ENCODE results near the gene CFHR2.
"Not testable (repeated sequence)": the region's sequence is repeated elsewhere in the genome, so short reads cannot be mapped to it uniquely, and the experiment has no call there.

Gene CFHR2

GRCh38 chr1:196943568-196943967, at the start of gene CFHR2:
CFHR2 (plus strand) TSS chr1:196943738; CDS start chr1:196943881, 143 bp downstream.
- H3K27ac ChIP-seq: not testable (repeated sequence)

- TF ChIP-seq CTCF (conservative IDR thresholded peaks at IDR 0.05) (no peak), ZFX (IDR thresholded peaks at IDR 0.05) (no peak)
- no peak overlapping the region for H3K27ac ChIP-seq
These were observed 47.2 kb upstream of the CFHR2 start for GRCh38 chr1:196896355-196896754.

- no peak overlapping the region for H3K27ac ChIP-seq
- no peak for TF ChIP-seq ZFX (IDR thresholded peaks at IDR 0.05)
- TF ChIP-seq CTCF (conservative IDR thresholded peaks at IDR 0.05): no peak
These were observed 46.2 kb upstream of the CFHR2 start for GRCh38 chr1:196897158-196897828.

GRCh38 chr1:196902344-196902743, 41.2 kb upstream of the CFHR2 start:
- no peak overlapping the region for H3K27ac ChIP-seq
- TF ChIP-seq ZFX (IDR thresholded peaks at IDR 0.05) (no peak), CTCF (conservative IDR thresholded peaks at IDR 0.05) (peak; percentile 18)

- H3K27ac ChIP-seq: no peak overlapping the region
- TF ChIP-seq ZFX (IDR thresholded peaks at IDR 0.05) (no peak), CTCF (conservative IDR thresholded peaks at IDR 0.05) (peak; percentile 44)
These were observed 33.3 kb upstream of the CFHR2 start for GRCh38 chr1:196910215-196910614.

GRCh38 chr1:196912283-196912682, 31.3 kb upstream of the CFHR2 start:
- H3K27ac ChIP-seq: not testable (repeated sequence)

- not testable (repeated sequence) for H3K27ac ChIP-seq
These were observed 16.7 kb upstream of the CFHR2 start for GRCh38 chr1:196926839-196927238.

GRCh38 chr1:196932853-196933252, 10.7 kb upstream of the CFHR2 start:
- H3K27ac ChIP-seq: not testable (repeated sequence)

GRCh38 chr1:196933531-196934189, 9.9 kb upstream of the CFHR2 start:
- TF ChIP-seq ZFX (IDR thresholded peaks at IDR 0.05) (0 out of 2 replicates have a peak, but pooled peaks have one; percentile 22), CTCF (conservative IDR thresholded peaks at IDR 0.05) (peak; percentile 47)
- peak overlapping the region; percentile 65 for H3K27ac ChIP-seq

- H3K27ac ChIP-seq: not testable (repeated sequence)
These were observed 2.1 kb upstream of the CFHR2 start for GRCh38 chr1:196941474-196941873.

Measured in C4-2B (cell line).